MM.1S (cell line): ENCODE measurements around the gene CYB5R2.

Experiments used
- CTCF ChIP-seq: fragments of 300-600 bp; sonication (generic); IDR thresholded peaks from 2 replicates; pipeline ENCODE4 v1.5.1; 2016; ENCODE audit warnings: antibody characterized with exemption, low read length, mixed read lengths
- EZH2phosphoT487 ChIP-seq: fragments of 300-600 bp; sonication (generic); IDR thresholded peaks from 2 replicates; pipeline ENCODE4 v1.6.1; 2018; ENCODE audit warnings: antibody characterized with exemption, low read length

- TF ChIP-seq CTCF = no peak
- no peak for TF ChIP-seq EZH2phosphoT487
Measured at GRCh38 chr11:7619322-7619721, 54.0 kb downstream of the CYB5R2 start.
